ENCODE data around the gene WAC. TPM values are rescaled to one million over a fixed set of nuclear protein-coding genes. Genes with fewer than 3 reads are reported as not detected.

Gene WAC
- total and polyA plus RNA-seq, 12 donors = 23.6 to 143 (median 104) TPM

DNA sequence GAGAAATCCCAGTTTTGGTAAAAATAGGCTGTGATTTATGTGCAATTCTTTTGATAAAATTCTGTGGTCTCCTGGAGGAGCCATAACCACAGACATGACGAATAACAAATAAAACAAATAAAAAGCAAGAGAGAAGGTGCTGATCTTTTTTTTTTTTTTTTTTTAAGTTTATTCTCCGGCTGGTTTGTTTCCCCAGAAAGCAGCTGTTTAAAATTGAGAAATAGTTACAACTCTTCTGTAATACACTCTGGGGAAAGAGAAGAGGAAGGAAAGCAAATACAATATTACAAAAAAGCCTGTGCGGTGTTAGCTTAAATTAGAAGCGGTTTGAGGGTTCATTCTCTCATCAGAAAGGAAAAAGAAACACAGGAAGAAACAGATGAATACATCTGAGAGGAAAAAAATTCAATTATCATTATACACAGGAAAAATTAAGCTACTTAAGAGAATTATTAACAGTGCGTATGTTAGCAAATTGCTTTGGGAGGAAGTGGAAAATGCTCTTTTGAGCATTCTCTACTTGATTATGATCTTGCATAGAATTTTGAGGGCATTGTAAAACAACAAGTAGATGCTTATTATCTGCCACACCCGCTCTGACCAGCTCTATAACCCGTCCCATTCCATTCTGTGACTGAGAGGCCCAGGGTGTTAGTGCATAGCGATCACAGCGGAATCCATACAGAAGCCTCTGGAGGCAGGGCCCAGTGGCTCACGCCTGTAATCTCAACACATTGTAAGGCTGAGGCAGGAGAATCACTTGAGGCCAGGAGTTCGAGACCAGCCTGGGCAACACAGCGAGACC is 40.6 kb upstream of the WAC start:
- Histone ChIP-seq H3K4me1 (replicated peaks in 1 of 2) (no peaks in the 10 kb centered on the region), H3K27me3 (no peaks in the 10 kb centered on the region), H3K36me3 (replicated peaks in 1 of 2) (no peaks in the 10 kb centered on the region), H3K4me3 (no peak overlapping the region), H3K27ac (peak overlapping the region in 2 of 5 donors; percentile 30 to 40), H3K9me3 (replicated peaks in 1 of 3) (no peaks in the 10 kb centered on the region)
- DNase-seq = no peak
- 63 to 73% (median 68%) methylated on average over 8 to 12 of the region's 12 CpGs for WGBS, 4 donors
- TF ChIP-seq, protein P1, sequence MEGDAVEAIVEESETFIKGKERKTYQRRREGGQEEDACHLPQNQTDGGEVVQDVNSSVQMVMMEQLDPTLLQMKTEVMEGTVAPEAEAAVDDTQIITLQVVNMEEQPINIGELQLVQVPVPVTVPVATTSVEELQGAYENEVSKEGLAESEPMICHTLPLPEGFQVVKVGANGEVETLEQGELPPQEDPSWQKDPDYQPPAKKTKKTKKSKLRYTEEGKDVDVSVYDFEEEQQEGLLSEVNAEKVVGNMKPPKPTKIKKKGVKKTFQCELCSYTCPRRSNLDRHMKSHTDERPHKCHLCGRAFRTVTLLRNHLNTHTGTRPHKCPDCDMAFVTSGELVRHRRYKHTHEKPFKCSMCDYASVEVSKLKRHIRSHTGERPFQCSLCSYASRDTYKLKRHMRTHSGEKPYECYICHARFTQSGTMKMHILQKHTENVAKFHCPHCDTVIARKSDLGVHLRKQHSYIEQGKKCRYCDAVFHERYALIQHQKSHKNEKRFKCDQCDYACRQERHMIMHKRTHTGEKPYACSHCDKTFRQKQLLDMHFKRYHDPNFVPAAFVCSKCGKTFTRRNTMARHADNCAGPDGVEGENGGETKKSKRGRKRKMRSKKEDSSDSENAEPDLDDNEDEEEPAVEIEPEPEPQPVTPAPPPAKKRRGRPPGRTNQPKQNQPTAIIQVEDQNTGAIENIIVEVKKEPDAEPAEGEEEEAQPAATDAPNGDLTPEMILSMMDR (IDR thresholded peaks at IDR 0.05) = no peak
- no peak for TF ChIP-seq POLR2A (IDR thresholded peaks at IDR 0.05)
- intact Hi-C loops (cut with DNase I) = no loop called here

DNA sequence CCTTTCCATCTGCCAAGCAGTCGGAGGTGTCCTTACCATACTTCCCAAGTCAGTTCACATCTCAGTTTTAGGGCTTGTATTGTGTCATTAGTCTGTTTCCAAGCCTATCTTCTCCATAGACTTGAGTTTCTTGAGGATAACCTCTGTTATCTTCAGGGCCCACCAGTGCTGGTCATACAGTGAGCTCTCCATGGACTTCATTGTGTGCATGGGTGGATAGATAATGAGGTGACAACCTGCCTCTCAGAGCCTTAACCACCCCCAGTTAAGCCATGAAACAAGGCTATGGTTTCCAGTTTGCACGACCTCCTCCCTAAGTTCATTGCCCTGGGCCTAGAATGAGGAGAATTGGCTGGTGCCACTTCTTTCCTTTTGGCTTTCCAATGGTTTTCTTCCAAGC is 38.5 kb upstream of the WAC start:
- H3K4me1 ChIP-seq (replicated peaks in 1 of 2) = no peaks in the 10 kb centered on the region
- DNase-seq = no peak
- WGBS, 4 donors = 68 to 92% (median 87%) methylated on average over 2 of the region's 2 CpGs
- no peaks in the 10 kb centered on the region for H3K36me3 ChIP-seq (replicated peaks in 1 of 2)
- no peak for TF ChIP-seq POLR2A (IDR thresholded peaks at IDR 0.05)
- TF ChIP-seq, protein P1 (IDR thresholded peaks at IDR 0.05) = no peak
- no peak overlapping the region for H3K27ac ChIP-seq
- no peaks in the 10 kb centered on the region for H3K27me3 ChIP-seq
- H3K4me3 ChIP-seq = no peak overlapping the region
- intact Hi-C loops (cut with DNase I) = no loop called here
- H3K9me3 ChIP-seq (replicated peaks in 1 of 3) = no peaks in the 10 kb centered on the region

DNA sequence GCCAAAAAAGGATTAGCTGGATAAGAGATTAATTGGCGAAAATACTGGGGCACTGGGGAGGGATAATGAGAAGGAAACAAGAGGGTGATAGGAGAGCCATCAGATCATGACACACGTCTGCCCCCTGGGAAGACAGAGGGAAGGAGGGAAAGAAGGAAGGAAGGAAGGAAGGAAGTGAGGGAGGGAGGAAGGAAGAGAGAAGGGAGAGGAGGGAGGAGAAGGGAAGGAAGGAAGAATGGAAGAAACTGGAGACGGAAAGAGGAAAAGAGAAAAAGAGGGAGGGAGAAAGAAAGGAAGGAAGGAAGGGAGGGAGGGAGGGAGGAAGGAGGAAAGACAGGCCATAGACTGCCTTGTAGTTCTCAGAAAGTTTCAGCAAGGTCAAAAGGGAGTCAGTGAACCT is 37.8 kb upstream of the WAC start:
- H3K36me3 ChIP-seq (replicated peaks in 1 of 2) = no peaks in the 10 kb centered on the region
- no peak for TF ChIP-seq POLR2A (IDR thresholded peaks at IDR 0.05)
- TF ChIP-seq, protein P1 (IDR thresholded peaks at IDR 0.05) = no peak
- intact Hi-C loops (cut with DNase I) = no loop called here
- H3K9me3 ChIP-seq (replicated peaks in 1 of 3) = no peaks in the 10 kb centered on the region
- H3K27me3 ChIP-seq = no peaks in the 10 kb centered on the region
- 71 to 81% (median 78%) methylated on average over 3 of the region's 3 CpGs for WGBS, 4 donors
- H3K4me1 ChIP-seq (replicated peaks in 1 of 2) = no peaks in the 10 kb centered on the region
- no peak overlapping the region for H3K27ac ChIP-seq
- no peak for DNase-seq
- no peak overlapping the region for H3K4me3 ChIP-seq

DNA sequence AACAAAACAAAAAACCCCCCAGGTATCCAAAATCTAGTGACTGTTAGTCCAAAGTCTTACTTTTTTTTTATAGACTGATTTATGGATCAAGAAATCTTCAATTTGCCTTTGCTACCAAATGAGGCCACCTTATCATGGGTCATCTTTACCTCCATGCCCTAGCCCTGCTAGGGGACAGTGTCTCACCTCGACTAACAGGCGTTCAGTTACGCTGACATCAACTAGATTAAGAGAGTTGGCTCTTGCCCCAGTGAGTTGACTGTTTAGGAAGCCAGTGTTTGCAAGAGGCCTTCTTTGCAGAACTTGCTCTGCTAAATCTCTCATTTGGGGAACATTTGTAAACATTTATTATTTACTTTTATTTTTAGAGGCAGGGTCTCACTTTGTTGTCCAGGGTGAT is 36.9 kb upstream of the WAC start:
- Histone ChIP-seq H3K27me3 (no peaks in the 10 kb centered on the region), H3K4me1 (replicated peaks in 1 of 2) (no peaks in the 10 kb centered on the region), H3K9me3 (replicated peaks in 1 of 3) (no peaks in the 10 kb centered on the region), H3K36me3 (replicated peaks in 1 of 2) (no peaks in the 10 kb centered on the region), H3K4me3 (no peak overlapping the region), H3K27ac (no peak overlapping the region)
- TF ChIP-seq POLR2A (IDR thresholded peaks at IDR 0.05) = no peak
- TF ChIP-seq, protein P1 (IDR thresholded peaks at IDR 0.05) = no peak
- 48 to 73% (median 68%) methylated on average over 3 of the region's 3 CpGs for WGBS, 4 donors
- intact Hi-C loops (cut with DNase I) = no loop called here
- DNase-seq = no peak
